IPS DF 6.9 (cell line): ENCODE measurements around the gene ITGB8.

ENCODE experiments used
- DNase-seq: peaks from one replicate; pipeline ENCODE4 v3.0.0-alpha.2; 2013; ENCODE audit warnings: low read depth, low spot score
- H3K27ac ChIP-seq: one replicate; pipeline ENCODE4 v1.5.1; 2013; ENCODE audit warnings: low read length, control low read depth
- H3K27me3 ChIP-seq: 2 replicates; pipeline ENCODE4 v1.6.1; 2013; ENCODE audit warnings: mild to moderate bottlenecking, low read length; ENCODE audit not compliant: control insufficient read depth, insufficient read depth
- H3K36me3 ChIP-seq: 2 replicates; pipeline ENCODE4 v1.6.1; 2013; ENCODE audit warnings: low read length; ENCODE audit not compliant: control insufficient read depth, insufficient read depth
- H3K4me1 ChIP-seq: 2 replicates; pipeline ENCODE4 v1.6.1; 2013; ENCODE audit warnings: low read length; ENCODE audit not compliant: control insufficient read depth, insufficient read depth
- H3K4me3 ChIP-seq: 2 replicates; pipeline ENCODE4 v1.5.1; 2013; ENCODE audit warnings: mild to moderate bottlenecking, low read length
- H3K9me3 ChIP-seq: 2 replicates; pipeline ENCODE4 v1.6.1; 2013; ENCODE audit warnings: low read length, inconsistent platforms; ENCODE audit not compliant: control insufficient read depth, insufficient read depth
- WGBS: extraction: QIAGEN DNeasy Blood & Tissue Kit; methylation state at CpG from one replicate; pipeline ENCODE4 v1.1.7; 2013; ENCODE audit warnings: mixed read lengths, missing lambda C conversion rate; ENCODE audit not compliant: insufficient read length, insufficient coverage; 5-methylcytosine and 5-hydroxymethylcytosine counted together

Gene ITGB8

GRCh38 chr7:20439416-20440185 is 108.9 kb downstream of the ITGB8 start:
- H3K4me1 ChIP-seq: peaks cover 4% of the 10 kb centered on the region; the same call in 1 of the 2 replicates
- no peaks in the 10 kb centered on the region for H3K27me3 ChIP-seq
- H3K36me3 ChIP-seq: no peaks in the 10 kb centered on the region
- H3K4me3 ChIP-seq: no peak overlapping the region
- no CpG with 5 or more reads among the region's 10 CpGs for WGBS
- no peak for DNase-seq
- no peak overlapping the region for H3K27ac ChIP-seq
- no peaks in the 10 kb centered on the region for H3K9me3 ChIP-seq

GRCh38 chr7:20440472-20441105 is 109.9 kb downstream of the ITGB8 start:
- Histone ChIP-seq H3K36me3 (no peaks in the 10 kb centered on the region), H3K4me3 (no peak overlapping the region), H3K4me1 (peaks cover 4% of the 10 kb centered on the region; the same call in 1 of the 2 replicates), H3K27me3 (no peaks in the 10 kb centered on the region), H3K27ac (no peak overlapping the region), H3K9me3 (no peaks in the 10 kb centered on the region)
- WGBS: no CpG with 5 or more reads among the region's 9 CpGs
- peak; percentile 43 for DNase-seq

- Histone ChIP-seq H3K9me3 (no peaks in the 10 kb centered on the region), H3K27me3 (no peaks in the 10 kb centered on the region), H3K4me1 (peaks cover 4% of the 10 kb centered on the region; the same call in 1 of the 2 replicates), H3K36me3 (no peaks in the 10 kb centered on the region), H3K4me3 (no peak overlapping the region), H3K27ac (no peak overlapping the region)
- no peak for DNase-seq
- WGBS: no CpG with 5 or more reads among the region's 4 CpGs
These were observed 110.6 kb downstream of the ITGB8 start for GRCh38 chr7:20441346-20441745.

- no peak for DNase-seq
- Histone ChIP-seq H3K27ac (no peak overlapping the region), H3K27me3 (no peaks in the 10 kb centered on the region), H3K4me1 (peaks cover 4% of the 10 kb centered on the region; the same call in 1 of the 2 replicates), H3K36me3 (no peaks in the 10 kb centered on the region), H3K9me3 (no peaks in the 10 kb centered on the region), H3K4me3 (no peak overlapping the region)
- WGBS: no CpG with 5 or more reads among the region's 3 CpGs
These were observed 111.3 kb downstream of the ITGB8 start for GRCh38 chr7:20441991-20442441.

GRCh38 chr7:20442951-20443350 is 112.3 kb downstream of the ITGB8 start:
- no peaks in the 10 kb centered on the region for H3K9me3 ChIP-seq
- DNase-seq: no peak
- WGBS: no CpG with 5 or more reads among the region's 8 CpGs
- peaks cover 4% of the 10 kb centered on the region; the same call in 1 of the 2 replicates for H3K4me1 ChIP-seq
- no peak overlapping the region for H3K27ac ChIP-seq
- H3K36me3 ChIP-seq: no peaks in the 10 kb centered on the region
- no peaks in the 10 kb centered on the region for H3K27me3 ChIP-seq
- no peak overlapping the region for H3K4me3 ChIP-seq

GRCh38 chr7:20444030-20444800 is 113.5 kb downstream of the ITGB8 start:
- DNase-seq: no peak
- Histone ChIP-seq H3K4me1 (peaks cover 4% of the 10 kb centered on the region; the same call in 1 of the 2 replicates), H3K27me3 (no peaks in the 10 kb centered on the region), H3K9me3 (no peaks in the 10 kb centered on the region), H3K36me3 (no peaks in the 10 kb centered on the region), H3K4me3 (no peak overlapping the region), H3K27ac (no peak overlapping the region)
- no CpG with 5 or more reads among the region's 2 CpGs for WGBS

GRCh38 chr7:20447021-20447650 is 116.4 kb downstream of the ITGB8 start:
- no peaks in the 10 kb centered on the region for H3K9me3 ChIP-seq
- H3K4me3 ChIP-seq: no peak overlapping the region
- peaks cover 4% of the 10 kb centered on the region; the same call in 1 of the 2 replicates for H3K4me1 ChIP-seq
- no CpG with 5 or more reads among the region's 2 CpGs for WGBS
- no peak for DNase-seq
- H3K36me3 ChIP-seq: no peaks in the 10 kb centered on the region
- H3K27me3 ChIP-seq: no peaks in the 10 kb centered on the region
- H3K27ac ChIP-seq: no peak overlapping the region

GRCh38 chr7:20449176-20449575 is 118.5 kb downstream of the ITGB8 start:
- no peak overlapping the region for H3K4me3 ChIP-seq
- H3K36me3 ChIP-seq: no peaks in the 10 kb centered on the region
- H3K4me1 ChIP-seq: no peaks in the 10 kb centered on the region
- no peaks in the 10 kb centered on the region for H3K27me3 ChIP-seq
- no peaks in the 10 kb centered on the region for H3K9me3 ChIP-seq
- no CpG with 5 or more reads among the region's 3 CpGs for WGBS
- no peak overlapping the region for H3K27ac ChIP-seq
- DNase-seq: no peak

GRCh38 chr7:20450536-20450935 is 119.8 kb downstream of the ITGB8 start:
- H3K9me3 ChIP-seq: no peaks in the 10 kb centered on the region
- WGBS: no CpG with 5 or more reads among the region's 2 CpGs
- H3K36me3 ChIP-seq: no peaks in the 10 kb centered on the region
- DNase-seq: no peak
- no peaks in the 10 kb centered on the region for H3K27me3 ChIP-seq
- H3K4me3 ChIP-seq: no peak overlapping the region
- no peak overlapping the region for H3K27ac ChIP-seq
- no peaks in the 10 kb centered on the region for H3K4me1 ChIP-seq

- WGBS: no CpG with 5 or more reads among the region's 4 CpGs
- Histone ChIP-seq H3K4me1 (no peaks in the 10 kb centered on the region), H3K36me3 (no peaks in the 10 kb centered on the region), H3K27me3 (no peaks in the 10 kb centered on the region), H3K9me3 (no peaks in the 10 kb centered on the region), H3K4me3 (no peak overlapping the region), H3K27ac (no peak overlapping the region)
- DNase-seq: no peak
These were observed 123.5 kb downstream of the ITGB8 start for GRCh38 chr7:20454202-20454601.
